C4-2B (cell line): ENCODE data around the gene TLN1.

Experiments
- ZFX ChIP-seq: fragments of 450-650 bp; IDR thresholded peaks from 2 replicates; pipeline ENCODE4 v1.6.1; 2017
- TF ChIP-seq, protein P1 (sequence below): fragments of 450-650 bp; conservative IDR thresholded peaks from 2 replicates; pipeline ENCODE4 v1.5.1; 2017; ENCODE audit warnings: mild to moderate bottlenecking

DNA sequence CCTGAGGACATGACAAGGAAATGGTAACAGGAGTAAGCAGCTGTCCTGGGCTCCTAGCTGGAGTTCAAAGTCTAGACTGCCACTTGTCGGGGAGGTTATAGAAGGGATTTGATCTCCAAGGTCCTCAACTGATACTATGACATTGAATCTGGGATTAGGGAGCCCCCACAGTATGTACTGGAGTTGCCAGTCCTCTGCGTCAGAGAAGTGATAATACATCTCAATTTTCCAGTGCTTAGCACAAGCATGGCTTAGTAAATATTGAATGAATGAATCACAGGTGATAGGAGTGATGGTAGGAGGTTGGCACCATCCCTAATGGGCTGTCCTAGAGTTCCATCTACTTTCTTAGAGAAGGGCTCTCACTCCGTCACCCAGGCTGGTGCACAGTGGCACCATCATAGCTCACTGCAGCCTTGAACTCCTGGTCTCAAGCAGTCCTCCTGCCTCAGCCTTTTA lies 36.0 kb downstream of the TLN1 start:
- TF ChIP-seq, protein P1, sequence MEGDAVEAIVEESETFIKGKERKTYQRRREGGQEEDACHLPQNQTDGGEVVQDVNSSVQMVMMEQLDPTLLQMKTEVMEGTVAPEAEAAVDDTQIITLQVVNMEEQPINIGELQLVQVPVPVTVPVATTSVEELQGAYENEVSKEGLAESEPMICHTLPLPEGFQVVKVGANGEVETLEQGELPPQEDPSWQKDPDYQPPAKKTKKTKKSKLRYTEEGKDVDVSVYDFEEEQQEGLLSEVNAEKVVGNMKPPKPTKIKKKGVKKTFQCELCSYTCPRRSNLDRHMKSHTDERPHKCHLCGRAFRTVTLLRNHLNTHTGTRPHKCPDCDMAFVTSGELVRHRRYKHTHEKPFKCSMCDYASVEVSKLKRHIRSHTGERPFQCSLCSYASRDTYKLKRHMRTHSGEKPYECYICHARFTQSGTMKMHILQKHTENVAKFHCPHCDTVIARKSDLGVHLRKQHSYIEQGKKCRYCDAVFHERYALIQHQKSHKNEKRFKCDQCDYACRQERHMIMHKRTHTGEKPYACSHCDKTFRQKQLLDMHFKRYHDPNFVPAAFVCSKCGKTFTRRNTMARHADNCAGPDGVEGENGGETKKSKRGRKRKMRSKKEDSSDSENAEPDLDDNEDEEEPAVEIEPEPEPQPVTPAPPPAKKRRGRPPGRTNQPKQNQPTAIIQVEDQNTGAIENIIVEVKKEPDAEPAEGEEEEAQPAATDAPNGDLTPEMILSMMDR, result no peak
- no peak for TF ChIP-seq ZFX
